NK-92 (cell line): ENCODE data around the gene CHRNA10.

ENCODE experiments used
- DNase-seq: peaks from one replicate; lab custom pipeline; 2025; ENCODE audit not compliant: unreplicated experiment; lab: John Stamatoyannopoulos, UW

CHRNA10 gene

GRCh38 chr11:3637201-3637600, 34.0 kb downstream of the CHRNA10 start:
- DNase-seq = no peak

GRCh38 chr11:3635641-3636375, 35.4 kb downstream of the CHRNA10 start:
- DNase-seq = no peak

- no peak for DNase-seq
Observed at GRCh38 chr11:3632070-3632660, 39.0 kb downstream of the CHRNA10 start.

- DNase-seq = no peak
Observed at GRCh38 chr11:3631331-3631730, 39.9 kb downstream of the CHRNA10 start.

GRCh38 chr11:3627291-3627690, 43.9 kb downstream of the CHRNA10 start:
- no peak for DNase-seq

GRCh38 chr11:3626250-3626960, 44.8 kb downstream of the CHRNA10 start:
- DNase-seq = no peak

- DNase-seq = no peak
Observed at GRCh38 chr11:3623767-3624458, 47.3 kb downstream of the CHRNA10 start.

GRCh38 chr11:3623121-3623520, 48.1 kb downstream of the CHRNA10 start:
- no peak for DNase-seq

GRCh38 chr11:3622521-3622920, 48.7 kb downstream of the CHRNA10 start:
- no peak for DNase-seq

GRCh38 chr11:3617990-3618389, 53.2 kb downstream of the CHRNA10 start:
- DNase-seq = no peak

- no peak for DNase-seq
Observed at GRCh38 chr11:3616721-3617460, 54.3 kb downstream of the CHRNA10 start.

GRCh38 chr11:3615998-3616397, 55.2 kb downstream of the CHRNA10 start:
- DNase-seq = no peak
